Measurements from ENCODE around the gene GLRA2.

Gene GLRA2

DNA sequence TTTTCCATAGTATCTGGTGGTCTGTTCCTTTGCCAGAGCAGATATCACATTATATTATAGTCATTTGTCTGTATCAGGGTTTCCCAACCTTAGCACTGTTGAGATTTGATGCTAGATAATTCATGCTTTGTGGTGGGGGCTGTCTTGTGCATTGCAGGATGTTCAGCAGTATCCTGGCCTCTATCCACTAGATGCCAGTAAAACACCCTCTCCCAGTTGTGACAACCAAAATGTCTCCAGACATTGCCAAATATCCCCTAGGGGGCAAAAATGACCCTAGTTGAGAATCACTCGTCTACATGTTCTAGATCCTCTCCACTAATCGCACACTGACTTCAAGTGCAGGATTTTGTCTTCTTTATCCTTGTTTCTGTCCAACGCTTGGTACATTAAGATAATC lies 182.8 kb downstream of the GLRA2 start:
- TF ChIP-seq GATA3 (IDR thresholded peaks at IDR 0.05; ENCODE audit: low read depth, low read length), result no peak
- TF ChIP-seq GATA2 (IDR thresholded peaks at IDR 0.05; ENCODE audit: low read depth, low read length), result no peak

DNA sequence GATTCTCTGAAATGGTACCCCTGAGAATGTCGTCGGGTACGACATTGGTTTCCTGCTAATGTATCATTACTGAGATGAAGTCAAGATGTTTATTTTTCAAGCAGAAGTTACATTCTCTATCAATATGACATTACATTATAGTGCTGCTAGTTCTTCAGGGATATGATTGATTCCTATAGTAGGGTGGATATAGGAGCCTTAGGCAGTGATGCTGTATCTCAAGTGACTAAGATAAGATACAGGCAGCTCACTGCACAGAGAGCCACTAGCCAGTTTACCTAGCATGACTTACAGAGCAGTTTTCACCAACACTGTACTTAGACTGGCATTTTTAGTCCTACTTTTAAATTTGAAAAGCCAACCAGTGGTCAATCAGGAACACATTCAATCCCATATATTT lies 188.6 kb downstream of the GLRA2 start:
- TF ChIP-seq GATA3 (IDR thresholded peaks at IDR 0.05; ENCODE audit: low read depth, low read length) (no peak), GATA2 (IDR thresholded peaks at IDR 0.05; ENCODE audit: low read depth, low read length) (no peak)

DNA sequence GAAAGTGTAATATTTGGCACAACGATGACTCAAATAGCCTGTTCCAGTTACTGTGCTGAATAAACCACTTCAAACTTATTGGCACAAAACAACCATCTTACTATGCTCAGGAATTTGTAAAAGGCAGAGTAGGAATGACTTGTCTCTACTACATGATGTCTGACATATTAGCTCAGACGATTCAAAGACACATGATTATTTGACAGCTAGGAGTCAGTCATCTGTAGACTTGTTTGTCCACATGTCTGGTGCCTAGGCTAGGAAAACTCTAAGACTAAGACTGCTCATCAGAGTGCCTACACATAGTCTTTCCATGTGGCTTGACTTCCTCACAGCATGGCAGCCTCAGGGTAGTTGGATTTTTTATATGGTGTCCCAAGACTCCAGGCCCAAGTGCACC lies 189.1 kb downstream of the GLRA2 start:
- TF ChIP-seq GATA2 (IDR thresholded peaks at IDR 0.05; ENCODE audit: low read depth, low read length), result no peak
- no peak for TF ChIP-seq GATA3 (IDR thresholded peaks at IDR 0.05; ENCODE audit: low read depth, low read length)

DNA sequence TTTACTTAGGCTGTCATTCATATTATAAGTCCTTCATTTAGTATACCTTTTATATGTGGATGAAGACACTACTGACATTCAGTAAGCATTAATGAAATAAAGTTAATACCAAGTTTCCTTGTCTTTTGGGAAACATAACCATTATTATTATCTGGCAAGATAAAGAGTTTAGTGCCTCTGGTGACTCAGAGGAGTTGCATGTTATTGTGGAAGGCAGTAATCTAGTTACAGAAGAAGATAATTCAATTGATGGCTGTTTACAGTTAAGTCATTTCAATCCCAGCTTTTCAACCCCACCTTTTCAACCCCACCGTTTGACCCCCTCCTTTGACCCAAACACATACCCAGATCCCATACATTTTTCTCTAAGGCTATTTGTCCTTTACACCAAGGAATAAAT lies 199.7 kb downstream of the GLRA2 start:
- TF ChIP-seq GATA3 (IDR thresholded peaks at IDR 0.05; ENCODE audit: low read depth, low read length) (no peak), GATA2 (IDR thresholded peaks at IDR 0.05; ENCODE audit: low read depth, low read length) (no peak)

DNA sequence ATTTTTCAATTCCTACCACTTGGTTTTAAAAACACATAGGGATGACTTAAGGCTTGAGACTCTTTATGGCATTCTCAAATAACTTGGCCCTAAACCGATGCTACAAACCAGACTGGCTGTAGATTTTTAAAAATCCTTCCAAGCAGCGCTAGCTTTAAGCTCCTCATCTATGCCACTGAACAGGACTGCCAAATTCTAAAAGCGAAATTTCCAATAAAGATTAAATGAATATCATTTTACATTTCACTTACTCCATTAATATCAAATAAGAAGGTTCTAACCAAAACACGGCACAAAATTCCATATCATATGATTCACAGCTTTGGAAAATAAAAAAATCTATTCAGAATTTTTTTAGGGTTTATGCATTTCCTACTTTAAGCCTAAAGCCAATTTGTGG lies 209.3 kb downstream of the GLRA2 start:
- TF ChIP-seq GATA2 (IDR thresholded peaks at IDR 0.05; ENCODE audit: low read depth, low read length) (no peak), GATA3 (IDR thresholded peaks at IDR 0.05; ENCODE audit: low read depth, low read length) (no peak)

DNA sequence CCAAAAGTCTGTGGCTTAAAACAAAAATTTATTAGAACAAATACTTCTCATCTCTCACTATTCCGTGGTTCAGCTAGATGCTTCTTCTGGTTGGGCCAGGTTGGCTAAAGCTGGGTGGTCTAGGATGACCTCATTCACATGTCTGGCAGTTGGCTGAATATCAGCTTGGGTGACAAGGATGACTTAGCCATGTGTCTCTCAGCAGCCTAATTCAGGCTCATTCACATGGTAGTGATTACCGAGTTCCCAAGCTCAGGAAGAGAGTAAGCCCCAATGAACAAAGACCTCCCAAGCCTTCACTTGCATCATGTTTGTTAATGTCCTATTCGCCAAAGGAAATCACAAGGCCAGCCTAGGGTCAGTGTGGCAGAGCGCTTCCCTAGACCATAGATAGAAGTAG lies 224.1 kb downstream of the GLRA2 start:
- no peak for TF ChIP-seq GATA3 (IDR thresholded peaks at IDR 0.05; ENCODE audit: low read depth, low read length)
- TF ChIP-seq GATA2 (IDR thresholded peaks at IDR 0.05; ENCODE audit: low read depth, low read length), result no peak

DNA sequence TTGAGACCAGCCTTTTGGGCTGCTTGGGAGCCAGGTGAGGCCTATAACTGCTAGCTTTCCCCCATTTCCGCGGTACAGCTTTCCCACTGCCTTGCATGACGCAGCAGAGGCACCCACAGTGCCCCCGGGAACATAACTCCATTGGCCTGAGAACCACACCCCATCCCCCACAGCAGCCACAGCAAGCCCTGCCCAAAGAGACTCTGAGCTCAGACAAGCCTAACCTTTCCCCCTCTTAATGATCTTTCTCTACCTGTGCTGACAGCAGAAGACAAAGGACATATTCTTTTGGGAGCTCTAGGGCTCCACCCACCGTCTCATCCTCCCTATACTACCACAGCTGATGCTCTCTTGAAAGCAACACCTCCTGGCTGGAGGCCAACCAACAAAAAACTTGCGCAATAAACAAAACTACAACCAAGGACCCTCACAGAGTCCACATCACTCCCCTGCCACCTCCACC lies 228.7 kb downstream of the GLRA2 start:
- no peak for TF ChIP-seq GATA3 (IDR thresholded peaks at IDR 0.05; ENCODE audit: low read depth, low read length)
- TF ChIP-seq GATA2 (IDR thresholded peaks at IDR 0.05; ENCODE audit: low read depth, low read length), result no peak

DNA sequence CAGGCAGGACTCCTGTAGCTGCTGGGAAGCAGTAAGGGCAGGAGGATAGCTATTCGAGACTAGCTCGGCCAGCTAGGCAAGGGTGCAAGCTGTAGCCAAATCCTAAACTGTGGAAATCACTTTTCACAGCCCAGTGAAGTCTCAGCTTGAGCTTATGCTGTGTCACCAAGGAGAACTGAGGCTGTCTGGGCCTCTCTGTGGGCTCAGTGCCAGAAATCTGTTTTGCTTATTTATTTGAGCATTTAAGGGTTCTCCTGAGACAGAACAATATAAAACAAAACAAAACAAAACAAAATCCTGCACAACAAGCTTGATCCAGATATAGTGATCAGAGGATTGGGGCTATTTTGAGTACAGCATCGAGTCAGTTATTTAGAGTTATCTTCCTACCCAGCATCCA lies 246.1 kb downstream of the GLRA2 start:
- TF ChIP-seq GATA2 (IDR thresholded peaks at IDR 0.05; ENCODE audit: low read depth, low read length), result no peak
- no peak for TF ChIP-seq GATA3 (IDR thresholded peaks at IDR 0.05; ENCODE audit: low read depth, low read length)

DNA sequence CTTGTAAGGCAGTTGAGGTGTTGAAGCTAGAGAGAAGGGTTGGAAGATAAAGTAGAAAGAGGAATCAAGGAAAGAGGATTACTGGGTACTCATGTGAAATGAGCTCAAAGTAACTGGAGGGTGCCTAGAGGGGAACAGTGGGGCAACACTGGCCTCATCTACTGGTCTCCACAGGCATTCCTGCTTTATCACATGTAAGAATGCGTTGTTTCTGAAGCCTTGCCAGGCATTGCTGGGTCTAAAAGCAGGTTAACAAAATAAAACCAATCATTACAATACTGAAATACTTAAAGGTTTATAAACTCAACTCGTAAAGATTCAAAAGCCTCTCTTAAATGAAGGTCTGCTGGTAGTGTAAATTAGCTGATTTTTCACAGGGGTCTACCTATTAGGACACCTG lies 247.6 kb downstream of the GLRA2 start:
- TF ChIP-seq GATA2 (IDR thresholded peaks at IDR 0.05; ENCODE audit: low read depth, low read length) (no peak), GATA3 (IDR thresholded peaks at IDR 0.05; ENCODE audit: low read depth, low read length) (no peak)

DNA sequence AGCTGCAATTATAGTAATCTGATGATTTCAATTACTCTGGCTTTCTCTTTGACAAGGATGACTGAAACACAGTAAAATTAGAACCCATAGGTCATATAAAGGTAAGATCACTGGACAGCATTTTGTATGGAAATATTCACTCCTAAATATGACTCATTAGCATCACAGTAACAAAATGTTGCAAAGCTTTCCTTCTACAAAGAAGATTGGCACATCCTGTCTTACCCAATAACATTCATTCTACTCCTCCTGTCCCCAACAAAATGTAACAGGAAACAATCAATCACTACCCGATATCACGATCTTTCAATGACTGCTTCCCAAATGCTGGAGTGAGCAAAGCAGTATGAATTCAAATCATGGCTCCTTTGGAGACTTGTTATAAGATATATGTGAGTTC lies 248.2 kb downstream of the GLRA2 start:
- no peak for TF ChIP-seq GATA2 (IDR thresholded peaks at IDR 0.05; ENCODE audit: low read depth, low read length)
- TF ChIP-seq GATA3 (IDR thresholded peaks at IDR 0.05; ENCODE audit: low read depth, low read length), result no peak

DNA sequence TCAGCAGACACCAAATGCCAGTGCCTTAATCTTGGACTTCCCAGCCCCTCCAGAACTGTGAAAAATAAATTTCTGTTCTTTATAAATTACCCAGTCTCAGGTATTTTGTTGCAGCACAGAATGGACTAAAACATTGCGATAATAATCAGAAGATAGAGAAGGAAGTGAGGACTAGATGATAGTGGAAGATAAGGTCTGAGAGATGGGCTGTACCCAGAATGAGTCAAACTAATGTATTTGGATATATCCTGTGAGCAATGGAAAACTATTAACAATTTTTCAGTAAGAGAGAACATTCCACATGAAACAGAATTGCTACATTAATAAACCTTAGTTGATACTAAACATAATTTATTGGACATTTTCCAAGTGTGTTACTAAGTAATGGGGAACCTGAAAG lies 250.2 kb downstream of the GLRA2 start:
- no peak for TF ChIP-seq GATA2 (IDR thresholded peaks at IDR 0.05; ENCODE audit: low read depth, low read length)
- no peak for TF ChIP-seq GATA3 (IDR thresholded peaks at IDR 0.05; ENCODE audit: low read depth, low read length)
